Dermis microvascular lymphatic vessel endothelial cell (primary cell): ENCODE measurements around the gene LGALS7. TPM values are rescaled to one million over a fixed set of nuclear protein-coding genes. Genes with fewer than 3 reads are reported as not detected.
"Not testable (repeated sequence)": the region's sequence is repeated elsewhere in the genome, so short reads cannot be mapped to it uniquely, and the experiment has no call there.

Experiments used
- DNase-seq, 2 donors: peaks; one replicate each; pipeline versions ENCODE4 v3.0.0 to v3.0.0-alpha.2; 2010; ENCODE audit warnings: low read depth in 2 of 2
- total RNA-seq: library from RNA; depleted of rRNA; stranded (reverse); fragments of >200 nt; gene quantifications from 2 replicates; pipeline ENCODE4 v1.2.1, GENCODE V29; 2014

LGALS7 gene
- total RNA-seq, result not detected in 2 replicates

- no peak for DNase-seq
Measured at GRCh38 chr19:38773469-38774177, at the start of gene LGALS7. Gene LGALS7 (minus strand): TSS chr19:38773517. CDS start chr19:38773492, 25 bp downstream.

GRCh38 chr19:38821230-38821825 is 48.0 kb upstream of the LGALS7 start:
- DNase-seq, result not testable (repeated sequence)

GRCh38 chr19:38819231-38819920 is 46.1 kb upstream of the LGALS7 start:
- DNase-seq, result no peak

- DNase-seq, result no peak
Measured at GRCh38 chr19:38817081-38817480, 43.8 kb upstream of the LGALS7 start.

GRCh38 chr19:38816131-38816750 is 42.9 kb upstream of the LGALS7 start:
- no peak for DNase-seq

- DNase-seq, result no peak
Measured at GRCh38 chr19:38815059-38816001, 42.0 kb upstream of the LGALS7 start.

- DNase-seq, result not testable (repeated sequence)
Measured at GRCh38 chr19:38813932-38814331, 40.6 kb upstream of the LGALS7 start.

GRCh38 chr19:38813323-38813722 is 40.0 kb upstream of the LGALS7 start:
- no peak for DNase-seq

- no peak for DNase-seq
Measured at GRCh38 chr19:38812841-38813320, 39.6 kb upstream of the LGALS7 start, which contains the start of gene LGALS4. Gene LGALS4 (minus strand): TSS chr19:38812945. CDS start chr19:38812886, 59 bp downstream.

- DNase-seq, result no peak
Measured at GRCh38 chr19:38812009-38812840, 38.9 kb upstream of the LGALS7 start.

GRCh38 chr19:38809592-38810252 is 36.4 kb upstream of the LGALS7 start:
- DNase-seq, result no peak

GRCh38 chr19:38808741-38809140 is 35.4 kb upstream of the LGALS7 start:
- DNase-seq, result no peak

- DNase-seq, result not testable (repeated sequence)
Measured at GRCh38 chr19:38807374-38808098, 34.2 kb upstream of the LGALS7 start.

GRCh38 chr19:38806371-38806770 is 33.1 kb upstream of the LGALS7 start:
- no peak for DNase-seq

GRCh38 chr19:38805180-38805579 is 31.9 kb upstream of the LGALS7 start:
- DNase-seq, result peak in 1 of 2 donors; percentile 40

GRCh38 chr19:38803543-38803942 is 30.2 kb upstream of the LGALS7 start:
- no peak for DNase-seq

GRCh38 chr19:38801359-38802095 is 28.2 kb upstream of the LGALS7 start:
- no peak for DNase-seq
